PC-3 (cell line): ENCODE results near the gene LTBP3.

ENCODE experiments used
- CTCF ChIP-seq: fragments of 300-600 bp; sonication (generic); conservative IDR thresholded peaks from 2 replicates; pipeline ENCODE4 v1.5.1; 2017; ENCODE audit warnings: antibody characterized with exemption, low read depth, mild to moderate bottlenecking, low read length
- EZH2 ChIP-seq: fragments of 300-600 bp; sonication (generic); IDR thresholded peaks from one replicate; pipeline ENCODE4 v1.6.1; 2017; ENCODE audit warnings: antibody characterized with exemption, mild to moderate bottlenecking, low read length; ENCODE audit not compliant: unreplicated experiment
- EZH2phosphoT487 ChIP-seq: fragments of 300-600 bp; sonication (generic); IDR thresholded peaks from 2 replicates; pipeline ENCODE4 v1.6.1; 2018; ENCODE audit warnings: mild to moderate bottlenecking, antibody characterized with exemption, low read length, borderline replicate concordance

DNA sequence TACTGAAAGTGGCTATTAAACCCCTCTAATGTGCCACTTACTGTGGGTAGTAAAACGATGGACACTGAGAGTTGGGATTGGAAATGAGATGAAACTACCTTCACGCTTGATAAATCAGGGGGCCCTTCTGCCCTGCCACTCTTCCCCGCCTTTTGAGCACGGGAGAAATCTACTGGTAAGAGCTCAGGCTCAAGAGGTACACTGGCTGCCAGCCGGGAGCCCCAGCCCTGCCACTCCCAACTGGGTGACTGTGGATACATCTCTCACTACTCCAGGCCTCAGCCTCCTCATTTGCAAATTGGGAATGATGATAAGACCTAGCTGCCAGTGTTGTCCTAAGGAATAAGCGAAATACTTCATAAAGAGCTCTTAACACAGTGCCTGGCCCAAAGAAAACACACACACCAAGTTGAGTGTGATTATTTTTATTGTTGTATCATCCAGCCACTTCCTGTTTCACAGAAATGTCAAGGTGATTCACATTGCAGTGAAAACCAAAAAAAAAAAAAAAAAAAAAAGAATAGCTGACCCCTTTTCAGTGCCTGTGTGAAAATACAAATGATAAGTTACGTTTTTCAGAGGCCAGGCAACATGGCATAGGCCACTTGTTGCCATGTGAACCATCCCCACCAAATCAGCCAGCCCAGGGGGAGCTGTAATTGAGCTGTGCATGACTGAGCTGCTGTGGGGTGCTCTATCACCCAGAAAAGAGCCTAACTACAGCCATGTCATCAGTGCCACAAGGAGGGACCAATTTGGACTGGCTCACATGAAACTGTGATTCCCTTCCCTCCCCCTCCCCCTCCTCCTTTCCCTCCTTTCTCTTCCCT, 7.7 kb upstream of the LTBP3 start:
- TF ChIP-seq CTCF (no peak), EZH2 (no peak), EZH2phosphoT487 (no peak)
